SU-DHL-6 (cell line): ENCODE measurements around the gene GATC.

ENCODE experiments used
- H2AFZ ChIP-seq: fragments of 200-600 bp; sonication (generic); 2 replicates; pipeline ENCODE4 v1.6.1; 2014; ENCODE audit warnings: low read depth, mild to moderate bottlenecking, moderate library complexity, mixed read lengths, antibody characterized with exemption, low read length; ENCODE audit not compliant: severe bottlenecking
- H3F3A ChIP-seq: fragments of 200-600 bp; shearing (Covaris generic); 2 replicates; pipeline ENCODE4 v1.6.0; 2016; ENCODE audit warnings: antibody characterized with exemption, mild to moderate bottlenecking; ENCODE audit not compliant: insufficient read depth
- H3K27ac ChIP-seq: fragments of 200-600 bp; sonication (generic); 2 replicates; pipeline ENCODE4 v1.5.1; 2016; ENCODE audit warnings: low read depth, mild to moderate bottlenecking, low read length, moderate library complexity, mixed read lengths
- H3K27me3 ChIP-seq: fragments of 200-600 bp; sonication (generic), shearing (Covaris generic); 2 replicates; pipeline ENCODE4 v1.6.0; 2014; ENCODE audit warnings: mild to moderate bottlenecking, low read length
- H3K36me3 ChIP-seq: fragments of 200-600 bp; sonication (generic); 2 replicates; pipeline ENCODE4 v1.6.1; 2014; ENCODE audit warnings: mild to moderate bottlenecking, low read length, mixed read lengths
- H3K4me2 ChIP-seq: fragments of 300-600, 200-600 bp; shearing (Covaris generic), sonication (generic); 2 replicates; pipeline ENCODE4 v1.6.0; 2014; ENCODE audit warnings: low read length, low read depth, mild to moderate bottlenecking; ENCODE audit not compliant: poor library complexity, severe bottlenecking
- H3K4me3 ChIP-seq: fragments of 200-600 bp; sonication (generic); 2 replicates; pipeline ENCODE4 v1.5.1; 2014; ENCODE audit warnings: antibody characterized with exemption, low read length, mild to moderate bottlenecking, mixed read lengths; ENCODE audit not compliant: insufficient read depth, poor library complexity, severe bottlenecking
- H3K79me2 ChIP-seq: fragments of 200-600 bp; sonication (generic); 2 replicates; pipeline ENCODE4 v1.6.1; 2014; ENCODE audit warnings: mild to moderate bottlenecking, low read length, moderate library complexity; ENCODE audit not compliant: insufficient read depth
- H3K9ac ChIP-seq: fragments of 200-600 bp; sonication (generic); 2 replicates; pipeline ENCODE4 v1.7.0; 2014; ENCODE audit warnings: mild to moderate bottlenecking, low read length
- H3K9me2 ChIP-seq: fragments of 200-600 bp; sonication (generic); replicated peaks from 2 replicates; pipeline ENCODE4 v1.6.1; 2014; ENCODE audit warnings: low read length; ENCODE audit not compliant: insufficient read depth
- H3K9me3 ChIP-seq: fragments of 200-600 bp; sonication (generic); 2 replicates; pipeline ENCODE4 v1.6.1; 2014; ENCODE audit warnings: low read length, mixed read lengths; ENCODE audit not compliant: insufficient read depth
- H4K20me1 ChIP-seq: fragments of 200-600 bp; sonication (generic); 2 replicates; pipeline ENCODE4 v1.6.1; 2014; ENCODE audit warnings: low read depth, mild to moderate bottlenecking, antibody characterized with exemption, low read length, moderate library complexity, mixed read lengths
- CTCF ChIP-seq: fragments of 200-600 bp; sonication (generic); IDR thresholded peaks from one replicate; pipeline ENCODE4 v1.5.1; 2017; ENCODE audit warnings: antibody characterized with exemption, mild to moderate bottlenecking, low read length, moderate library complexity; ENCODE audit not compliant: insufficient read depth, poor library complexity, severe bottlenecking
- EZH2phosphoT487 ChIP-seq: fragments of 200-600 bp; sonication (generic), shearing (Covaris generic); conservative IDR thresholded peaks from 2 replicates; pipeline ENCODE4 v1.6.1; 2018; ENCODE audit warnings: mild to moderate bottlenecking, antibody characterized with exemption, low read length, moderate library complexity, mixed read lengths

The GATC gene

GRCh38 chr12:120469450-120470149, 23.4 kb downstream of the GATC start, which contains the start of gene SRSF9:
Gene SRSF9 (minus strand): TSS chr12:120469748. CDS start chr12:120469609, 139 bp downstream.
- peaks cover 15% of the 10 kb centered on the region for H3K36me3 ChIP-seq
- peaks cover 34% of the 10 kb centered on the region for H4K20me1 ChIP-seq
- TF ChIP-seq CTCF (peak; percentile 84), EZH2phosphoT487 (no peak)
- peak within 1 kb of the TSS; percentile 66 for H3K4me2 ChIP-seq
- peak within 1 kb of the TSS; percentile 87 for H2AFZ ChIP-seq
- H3K9me3 ChIP-seq: no peaks in the 10 kb centered on the region
- peaks cover 58% of the 10 kb centered on the region for H3K79me2 ChIP-seq
- peaks cover 16% of the 10 kb centered on the region; the same call in 1 of the 2 replicates for H3F3A ChIP-seq
- H3K4me3 ChIP-seq: peak within 1 kb of the TSS; percentile 84
- H3K9me2 ChIP-seq: no peaks in the 10 kb centered on the region
- peak within 1 kb of the TSS; percentile 62 for H3K27ac ChIP-seq
- no peaks in the 10 kb centered on the region for H3K27me3 ChIP-seq
- peak within 1 kb of the TSS; percentile 82 for H3K9ac ChIP-seq

- Histone ChIP-seq H3F3A (peaks cover 15% of the 10 kb centered on the region; the same call in 1 of the 2 replicates), H2AFZ (peak overlapping the region; percentile 87), H3K79me2 (peaks cover 53% of the 10 kb centered on the region), H3K9me3 (no peaks in the 10 kb centered on the region), H3K4me2 (peak overlapping the region; percentile 66), H3K9me2 (no peaks in the 10 kb centered on the region), H3K36me3 (peaks cover 8% of the 10 kb centered on the region; the same call in 1 of the 2 replicates), H4K20me1 (peaks cover 28% of the 10 kb centered on the region), H3K27me3 (no peaks in the 10 kb centered on the region), H3K4me3 (peak overlapping the region; percentile 84), H3K27ac (peak overlapping the region; percentile 62), H3K9ac (peak overlapping the region; percentile 82)
- TF ChIP-seq CTCF (no peak), EZH2phosphoT487 (no peak)
These were observed 24.0 kb downstream of the GATC start for GRCh38 chr12:120470150-120470784.

- H3F3A ChIP-seq: peaks cover 11% of the 10 kb centered on the region; the same call in 1 of the 2 replicates
- H2AFZ ChIP-seq: no peak overlapping the region
- H3K27ac ChIP-seq: no peak overlapping the region
- no peaks in the 10 kb centered on the region for H3K9me2 ChIP-seq
- peaks cover 30% of the 10 kb centered on the region for H3K79me2 ChIP-seq
- no peaks in the 10 kb centered on the region for H3K9me3 ChIP-seq
- H3K27me3 ChIP-seq: no peaks in the 10 kb centered on the region
- H3K4me3 ChIP-seq: no peak overlapping the region
- H3K9ac ChIP-seq: no peak overlapping the region
- H4K20me1 ChIP-seq: peaks cover 12% of the 10 kb centered on the region
- TF ChIP-seq CTCF (no peak), EZH2phosphoT487 (no peak)
- H3K36me3 ChIP-seq: peaks cover 2% of the 10 kb centered on the region; the same call in 1 of the 2 replicates
- peak overlapping the region; percentile 66 for H3K4me2 ChIP-seq
These were observed 26.3 kb downstream of the GATC start for GRCh38 chr12:120472521-120472920.
